ENCODE results near the gene GMEB1.

The GMEB1 gene

GRCh38 chr1:28751315-28752060 is 82.9 kb downstream of the GMEB1 start:
- no peak for DNase-seq

GRCh38 chr1:28755701-28756100 is 87.1 kb downstream of the GMEB1 start:
- DNase-seq: no peak

GRCh38 chr1:28756846-28757245 is 88.3 kb downstream of the GMEB1 start:
- no peak for DNase-seq

GRCh38 chr1:28758420-28758819 is 89.8 kb downstream of the GMEB1 start:
- no peak for DNase-seq

GRCh38 chr1:28759257-28759656 is 90.7 kb downstream of the GMEB1 start:
- no peak for DNase-seq

- no peak for DNase-seq
These were observed 92.6 kb downstream of the GMEB1 start for GRCh38 chr1:28761189-28761588.

- DNase-seq: no peak
These were observed 98.1 kb downstream of the GMEB1 start for GRCh38 chr1:28766532-28767183.
